Measurements from ENCODE around the gene ARSK.

The ARSK gene

GRCh38 chr5:95518417-95518816, 36.5 kb upstream of the ARSK start:
- peaks cover 89% of the 10 kb centered on the region for H3K36me3 ChIP-seq (ENCODE audit: insufficient read depth, low read length)

GRCh38 chr5:95519151-95519550, 35.8 kb upstream of the ARSK start:
- H3F3A ChIP-seq (ENCODE audit: insufficient read depth, low read length) = no peaks in the 10 kb centered on the region
- no peaks in the 10 kb centered on the region for H3K27me3 ChIP-seq (ENCODE audit: insufficient read depth, low read length)
- TF ChIP-seq CTCF (IDR thresholded peaks at IDR 0.05; ENCODE audit: low read length) = no peak
- no peak for TF ChIP-seq EZH2 (IDR thresholded peaks at IDR 0.05; ENCODE audit: borderline replicate concordance, low read length)
- no peaks in the 10 kb centered on the region for H3K79me2 ChIP-seq (ENCODE audit: insufficient read depth, low read length)
- no peaks in the 10 kb centered on the region for H3K9me3 ChIP-seq (ENCODE audit: low read length)
- H3K4me2 ChIP-seq (ENCODE audit: low read length) = no peak overlapping the region
- no peak overlapping the region for H3K4me3 ChIP-seq (ENCODE audit: low read depth, low read length, poor library complexity, severe bottlenecking)
- no peak overlapping the region for H3K27ac ChIP-seq (ENCODE audit: low read depth, low read length, poor library complexity, severe bottlenecking)
- H3K9me2 ChIP-seq (ENCODE audit: low read depth, low read length) = no peaks in the 10 kb centered on the region
- no peaks in the 10 kb centered on the region for H3K4me1 ChIP-seq (ENCODE audit: insufficient read depth, low read length, severe bottlenecking)
- H4K20me1 ChIP-seq (ENCODE audit: insufficient read depth, low read length) = no peaks in the 10 kb centered on the region
- H3K9ac ChIP-seq (ENCODE audit: low read length) = no peak overlapping the region
- peaks cover 85% of the 10 kb centered on the region for H3K36me3 ChIP-seq (ENCODE audit: insufficient read depth, low read length)
- no peak overlapping the region for H2AFZ ChIP-seq (ENCODE audit: low read length)

More at GRCh38 chr5:95518417-95518816, 36.5 kb upstream of the ARSK start:
- Histone ChIP-seq H3K9ac (ENCODE audit: low read length) (no peak overlapping the region), H3K27me3 (ENCODE audit: insufficient read depth, low read length) (no peaks in the 10 kb centered on the region), H3K79me2 (ENCODE audit: insufficient read depth, low read length) (no peaks in the 10 kb centered on the region), H3F3A (ENCODE audit: insufficient read depth, low read length) (no peaks in the 10 kb centered on the region), H3K9me3 (ENCODE audit: low read length) (no peaks in the 10 kb centered on the region), H2AFZ (ENCODE audit: low read length) (no peak overlapping the region), H3K4me1 (ENCODE audit: insufficient read depth, low read length, severe bottlenecking) (no peaks in the 10 kb centered on the region), H4K20me1 (ENCODE audit: insufficient read depth, low read length) (no peaks in the 10 kb centered on the region), H3K9me2 (ENCODE audit: low read depth, low read length) (no peaks in the 10 kb centered on the region), H3K4me3 (ENCODE audit: low read depth, low read length, poor library complexity, severe bottlenecking) (no peak overlapping the region), H3K27ac (ENCODE audit: low read depth, low read length, poor library complexity, severe bottlenecking) (no peak overlapping the region), H3K4me2 (ENCODE audit: low read length) (no peak overlapping the region)
- TF ChIP-seq CTCF (IDR thresholded peaks at IDR 0.05; ENCODE audit: low read length) (no peak), EZH2 (IDR thresholded peaks at IDR 0.05; ENCODE audit: borderline replicate concordance, low read length) (no peak)

GRCh38 chr5:95519681-95520080, 35.2 kb upstream of the ARSK start:
- H3K9me2 ChIP-seq (ENCODE audit: low read depth, low read length) = no peaks in the 10 kb centered on the region
- no peak overlapping the region for H3K9ac ChIP-seq (ENCODE audit: low read length)
- no peaks in the 10 kb centered on the region for H3K4me1 ChIP-seq (ENCODE audit: insufficient read depth, low read length, severe bottlenecking)
- H4K20me1 ChIP-seq (ENCODE audit: insufficient read depth, low read length) = no peaks in the 10 kb centered on the region
- peaks cover 85% of the 10 kb centered on the region for H3K36me3 ChIP-seq (ENCODE audit: insufficient read depth, low read length)
- H3K27me3 ChIP-seq (ENCODE audit: insufficient read depth, low read length) = no peaks in the 10 kb centered on the region
- H3K79me2 ChIP-seq (ENCODE audit: insufficient read depth, low read length) = no peaks in the 10 kb centered on the region
- no peak overlapping the region for H3K4me3 ChIP-seq (ENCODE audit: low read depth, low read length, poor library complexity, severe bottlenecking)
- no peaks in the 10 kb centered on the region for H3K9me3 ChIP-seq (ENCODE audit: low read length)
- H3K4me2 ChIP-seq (ENCODE audit: low read length) = no peak overlapping the region
- H3K27ac ChIP-seq (ENCODE audit: low read depth, low read length, poor library complexity, severe bottlenecking) = no peak overlapping the region
- no peaks in the 10 kb centered on the region for H3F3A ChIP-seq (ENCODE audit: insufficient read depth, low read length)
- H2AFZ ChIP-seq (ENCODE audit: low read length) = no peak overlapping the region
- no peak for TF ChIP-seq EZH2 (IDR thresholded peaks at IDR 0.05; ENCODE audit: borderline replicate concordance, low read length)
- no peak for TF ChIP-seq CTCF (IDR thresholded peaks at IDR 0.05; ENCODE audit: low read length)

Measured in OCI-LY1 (cell line).